RCC 7860 (cell line): ENCODE results near the gene LRCH1.
A peak's percentile ranks its signal among the peaks of the same experiment; 100 is the strongest.

Source experiments
- DNase-seq: peaks from one replicate; pipeline ENCODE4 v3.0.0-alpha.2; 2015; ENCODE audit warnings: low spot score
- FAIRE-seq: peaks from 2 replicates; lab custom pipeline; 2012; peaks lifted over from hg19 to GRCh38; lab: Jason Lieb, UNC

LRCH1 gene

GRCh38 chr13:46612267-46612666 is 59.3 kb downstream of the LRCH1 start:
- FAIRE-seq (no peak), DNase-seq (no peak)

DNA sequence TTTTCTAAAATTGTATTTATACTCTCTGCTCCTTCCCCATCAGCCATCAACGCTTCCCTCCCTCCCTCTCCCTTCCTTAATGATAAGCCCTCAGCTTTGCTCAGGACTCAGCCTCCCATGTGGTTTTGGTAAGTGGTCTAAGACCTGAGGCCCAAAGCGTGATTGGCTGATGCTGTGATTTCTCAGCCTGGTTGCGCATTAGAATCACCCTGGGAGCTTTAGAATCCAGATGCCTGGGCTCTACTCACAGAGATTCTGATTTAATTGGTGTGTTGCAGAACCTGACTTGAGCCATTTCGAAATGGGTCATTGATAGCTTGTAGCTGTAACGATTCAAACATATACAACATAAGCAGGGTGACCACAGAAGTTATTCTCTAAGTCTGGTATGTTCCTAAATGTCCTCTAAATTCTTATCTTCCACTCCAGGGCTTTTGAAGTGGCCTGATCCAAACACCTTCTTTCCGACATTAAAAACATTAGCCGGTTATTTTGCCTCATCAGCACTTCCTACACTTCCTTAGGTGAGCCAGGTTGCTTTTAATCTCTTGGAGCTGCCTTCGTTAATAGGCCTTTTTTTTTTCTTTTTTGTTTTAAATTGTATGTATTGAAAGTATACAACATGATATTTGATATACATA is 60.6 kb downstream of the LRCH1 start:
- no peak for DNase-seq
- no peak for FAIRE-seq

- FAIRE-seq (no peak), DNase-seq (no peak)
These were observed 61.6 kb downstream of the LRCH1 start for GRCh38 chr13:46614582-46614981.

GRCh38 chr13:46615888-46616531 is 63.0 kb downstream of the LRCH1 start:
- FAIRE-seq (no peak), DNase-seq (no peak)

DNA sequence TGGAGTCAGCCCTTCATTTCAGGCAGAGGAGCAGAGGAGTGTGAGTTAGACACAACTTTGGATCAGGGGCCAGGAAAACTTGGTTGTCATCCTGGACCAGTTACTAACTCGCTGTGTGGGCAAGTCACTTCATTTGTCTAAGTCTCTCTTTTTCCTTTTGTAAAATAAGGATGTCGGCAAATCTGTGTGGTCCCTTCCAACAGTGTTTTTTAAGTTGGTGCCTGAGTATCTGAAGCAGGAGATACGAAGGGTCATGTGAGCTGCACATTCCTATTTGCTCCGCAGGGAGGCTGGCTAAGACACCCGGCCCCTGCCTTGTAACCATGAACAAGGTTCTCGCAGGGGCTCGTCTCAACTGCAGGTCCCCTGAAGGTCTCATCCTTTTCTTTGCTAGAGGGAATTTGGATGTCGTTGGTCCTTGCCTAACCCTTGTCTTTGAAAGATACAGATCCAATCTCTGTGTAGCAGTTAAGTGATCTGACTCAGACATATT is 64.3 kb downstream of the LRCH1 start:
- FAIRE-seq (no peak), DNase-seq (no peak)

- FAIRE-seq = no peak
- DNase-seq = no peak
These were observed 64.9 kb downstream of the LRCH1 start for GRCh38 chr13:46617885-46618284.

DNA sequence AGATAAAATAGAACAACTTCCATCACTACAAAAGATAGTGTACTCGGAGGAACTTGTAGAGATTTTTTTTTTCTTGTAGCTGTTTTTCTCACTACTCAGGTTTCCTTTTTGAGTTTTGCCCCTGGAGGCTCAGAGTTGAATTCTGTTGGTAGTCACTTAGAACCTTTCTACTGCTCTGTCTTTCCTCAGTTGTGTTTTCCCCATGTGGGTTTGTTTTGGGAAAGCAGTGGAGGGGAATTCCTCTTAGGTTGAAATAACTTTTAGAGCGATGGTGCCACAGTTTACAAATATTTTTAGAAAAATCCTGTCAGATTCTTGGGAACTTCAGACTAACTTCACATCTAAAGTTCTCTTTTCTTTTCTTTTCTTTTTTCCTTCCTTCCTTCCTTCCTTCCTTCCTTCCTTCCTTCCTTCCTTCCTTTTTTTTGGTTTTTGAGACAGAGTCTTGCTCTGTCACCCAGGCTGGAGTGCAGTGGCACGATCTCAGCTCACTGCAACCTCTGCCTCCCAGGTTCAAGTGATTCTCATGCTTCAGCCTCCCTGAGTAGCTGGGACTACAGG is 65.8 kb downstream of the LRCH1 start:
- DNase-seq = no peak
- no peak for FAIRE-seq

GRCh38 chr13:46620029-46620428 is 67.1 kb downstream of the LRCH1 start:
- DNase-seq (no peak), FAIRE-seq (no peak)

- no peak for FAIRE-seq
- no peak for DNase-seq
These were observed 67.5 kb downstream of the LRCH1 start for GRCh38 chr13:46620471-46620870.

GRCh38 chr13:46621133-46621532 is 68.2 kb downstream of the LRCH1 start:
- FAIRE-seq (no peak), DNase-seq (no peak)

DNA sequence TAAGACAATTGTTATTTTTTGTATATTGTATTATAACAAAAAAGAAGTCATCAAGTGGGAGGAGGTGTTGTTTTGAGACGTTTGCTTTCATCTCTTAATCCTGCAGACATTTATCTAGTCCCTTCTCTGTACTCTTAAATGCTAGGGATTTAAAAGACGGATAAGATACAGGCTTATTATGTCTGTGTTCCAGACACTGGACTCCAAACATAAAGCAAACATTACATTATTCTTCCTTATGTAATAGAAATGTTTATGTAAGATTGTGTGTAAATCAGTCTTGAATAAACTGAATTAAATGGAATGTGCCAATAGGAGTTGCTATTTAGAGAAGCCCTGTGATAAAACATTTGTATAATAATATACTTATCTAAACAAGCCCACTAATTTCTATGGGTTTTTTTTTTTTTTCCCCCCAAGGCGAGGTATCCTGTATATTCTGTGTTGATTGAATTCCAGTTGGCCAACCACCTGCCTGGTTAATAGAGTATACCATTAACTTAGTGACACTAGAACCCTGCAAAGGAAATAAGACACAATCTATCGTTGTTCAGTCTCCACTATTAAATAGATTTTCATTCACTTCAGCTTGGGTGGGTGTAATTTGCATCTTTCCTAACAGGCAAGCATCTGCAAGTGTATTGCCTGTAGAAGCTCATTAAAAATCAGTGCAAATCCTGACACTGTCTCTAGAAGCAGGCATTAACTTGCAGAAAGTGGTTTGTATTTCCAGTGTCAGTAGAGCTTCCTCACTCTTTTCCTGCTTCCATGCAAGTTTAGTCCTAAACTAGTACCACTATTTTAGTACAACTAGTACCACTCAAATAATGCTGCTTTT is 69.0 kb downstream of the LRCH1 start:
- DNase-seq = no peak
- FAIRE-seq = peak; percentile 4

DNA sequence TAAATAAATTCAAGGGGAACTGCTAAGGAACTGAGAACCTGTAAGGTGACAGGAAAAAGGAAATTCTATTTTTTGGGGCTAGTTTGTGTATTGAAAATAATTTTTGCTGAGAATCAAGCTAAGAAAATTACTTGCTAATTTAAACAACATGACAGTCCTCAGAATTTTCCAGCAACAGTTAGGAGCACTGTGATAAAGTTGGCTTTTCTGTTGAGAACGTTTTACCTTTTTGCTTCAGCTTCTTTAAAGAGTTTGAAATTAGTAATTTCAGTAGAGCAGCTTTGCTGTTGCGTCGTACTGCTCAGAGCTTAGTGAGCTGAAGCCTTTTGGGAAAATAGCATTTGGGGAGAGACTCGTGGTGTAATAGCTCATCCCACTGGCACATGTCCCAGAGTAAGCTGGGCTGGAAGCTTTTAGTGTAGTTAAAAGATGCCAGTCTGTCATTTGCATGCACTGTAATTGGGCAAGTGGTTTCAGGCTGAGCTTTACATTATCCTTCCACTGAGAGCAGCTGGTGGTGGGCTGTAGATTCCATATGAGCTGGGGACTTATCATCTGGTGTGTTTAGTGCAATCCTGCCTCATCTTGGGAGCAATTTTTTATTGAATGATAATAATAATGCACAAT is 69.8 kb downstream of the LRCH1 start:
- DNase-seq (no peak), FAIRE-seq (peak; percentile 80)

DNA sequence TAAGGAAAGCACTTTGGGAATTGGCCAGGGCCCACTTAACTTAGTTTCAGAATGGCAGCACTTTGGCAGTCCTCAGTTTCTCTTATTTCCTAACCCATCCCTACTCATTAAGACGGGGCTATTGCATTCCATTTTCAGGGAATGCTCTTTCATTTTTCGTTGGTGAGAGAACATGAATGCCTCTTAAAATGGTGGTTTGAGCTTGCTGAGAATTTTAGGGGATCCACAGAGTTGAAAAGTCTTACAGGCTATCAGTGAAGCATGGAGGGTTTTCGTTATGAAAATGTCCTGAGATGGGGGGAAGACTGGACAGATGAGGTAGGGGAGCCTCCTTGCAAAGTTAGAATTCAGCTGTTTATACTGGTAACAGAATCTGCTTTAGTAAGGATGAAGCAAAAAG is 71.4 kb downstream of the LRCH1 start:
- DNase-seq (no peak), FAIRE-seq (no peak)

DNA sequence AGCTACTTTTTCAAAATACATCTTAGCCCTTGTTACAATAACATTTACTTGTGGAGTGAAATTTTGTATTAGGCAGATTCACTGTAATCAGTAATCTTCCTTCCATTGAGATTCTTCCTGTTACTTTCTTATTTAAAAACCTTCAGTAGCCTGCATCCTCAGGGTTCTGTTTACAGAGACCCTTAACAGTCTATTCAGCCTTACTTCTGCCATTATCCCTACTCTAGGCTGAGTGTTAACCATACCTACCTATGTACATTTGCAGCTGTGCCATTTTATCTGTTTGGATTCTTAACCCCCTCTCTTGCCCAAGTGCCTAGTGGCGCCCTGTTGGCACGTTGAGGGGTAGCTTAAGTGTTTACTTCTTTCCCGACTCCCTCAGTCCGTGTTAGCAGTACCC is 71.9 kb downstream of the LRCH1 start:
- no peak for FAIRE-seq

GRCh38 chr13:46627462-46627861 is 74.5 kb downstream of the LRCH1 start:
- no peak for FAIRE-seq
- DNase-seq = no peak

More for the DNA sequence above, 71.9 kb downstream of the LRCH1 start:
- no peak for DNase-seq

DNA sequence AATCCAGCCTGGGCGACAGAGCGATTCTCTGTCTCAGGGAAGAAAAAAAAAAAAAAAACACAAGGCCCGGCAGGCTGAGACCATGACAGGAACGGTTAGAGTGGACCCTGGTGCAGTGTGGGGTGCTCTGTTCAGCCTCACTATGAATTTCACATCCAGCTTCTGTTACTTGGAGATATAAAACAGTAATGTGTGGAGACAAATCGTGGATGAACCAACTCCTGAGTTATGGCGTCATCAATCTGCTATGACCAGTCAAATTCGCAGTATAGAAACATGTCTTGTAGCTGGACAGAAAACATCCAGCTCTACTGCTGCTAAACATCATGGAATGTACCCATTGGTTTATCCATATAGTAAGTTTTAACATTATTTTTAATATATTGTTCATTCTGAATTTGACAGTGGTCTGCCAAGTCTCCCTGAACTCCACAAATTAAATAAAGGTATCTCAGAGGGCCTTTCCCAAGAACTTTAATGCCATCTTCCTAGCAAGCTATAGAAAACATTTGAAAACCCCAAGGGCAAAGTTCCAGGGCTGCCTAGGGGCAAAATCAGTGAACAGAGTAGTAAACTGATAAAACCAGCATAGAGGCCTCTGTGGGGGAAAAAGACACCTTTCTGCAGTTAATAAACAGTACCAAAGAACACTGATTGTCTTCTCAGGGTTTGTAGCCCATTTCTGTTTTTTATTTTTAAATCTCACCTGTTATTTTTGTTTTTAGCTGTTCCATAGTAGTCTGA is 75.8 kb downstream of the LRCH1 start:
- FAIRE-seq = no peak
- DNase-seq = no peak

- FAIRE-seq (no peak), DNase-seq (no peak)
These were observed 76.9 kb downstream of the LRCH1 start for GRCh38 chr13:46629811-46630413.

DNA sequence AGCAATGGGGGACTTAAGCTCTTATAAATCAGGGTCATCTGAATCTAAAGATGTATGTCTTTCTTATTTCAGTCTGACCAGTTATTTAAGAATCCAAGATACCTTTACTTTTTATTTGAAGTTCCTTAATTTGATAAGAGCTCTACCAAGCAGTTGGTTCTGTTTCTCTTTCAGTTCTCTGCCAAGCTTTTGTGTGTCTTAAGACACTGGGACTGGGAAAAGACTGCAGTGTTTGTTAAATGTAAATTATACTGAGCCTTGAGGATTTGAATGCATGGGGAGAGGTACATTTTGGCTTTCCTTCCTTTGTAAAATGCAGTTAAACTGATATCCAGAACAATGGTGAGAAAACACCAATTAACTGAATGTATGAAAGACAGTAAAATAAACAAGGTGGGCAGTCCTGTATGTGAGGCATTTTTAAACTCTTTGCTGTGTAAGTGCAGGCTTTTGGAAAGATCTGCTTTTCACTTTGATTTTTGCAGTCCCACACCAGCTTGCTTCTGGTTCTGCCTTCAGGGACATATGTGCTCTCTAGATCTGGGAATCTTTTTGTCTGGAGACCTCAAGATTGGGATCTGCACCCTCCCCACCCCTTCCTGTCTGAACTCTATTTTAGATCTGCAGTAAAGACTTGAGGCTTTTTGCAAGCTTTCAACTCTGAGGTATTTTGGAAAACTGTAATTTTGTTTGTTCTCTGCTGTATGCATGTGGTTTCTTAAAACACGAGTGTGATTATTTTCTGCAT is 77.6 kb downstream of the LRCH1 start:
- FAIRE-seq (no peak), DNase-seq (no peak)

GRCh38 chr13:46631179-46631542 is 78.2 kb downstream of the LRCH1 start:
- DNase-seq (no peak), FAIRE-seq (no peak)
